ENCODE measurements around the gene TXNDC17.
"Not testable (repeated sequence)": the region's sequence is repeated elsewhere in the genome, so short reads cannot be mapped to it uniquely, and the experiment has no call there.

The TXNDC17 gene

GRCh38 chr17:6638046-6638908 is 2.6 kb upstream of the TXNDC17 start:
- DNase-seq: no peak

- no peak for DNase-seq
These were observed 1.8 kb upstream of the TXNDC17 start for GRCh38 chr17:6639014-6639585.

GRCh38 chr17:6639586-6640535 is 999 bp upstream of the TXNDC17 start:
- DNase-seq: peak in 1 of 2 experiments; percentile 13

- peak; percentile 8 to 41 for DNase-seq
These were observed 495 bp downstream of the TXNDC17 start for GRCh38 chr17:6641247-6641863.

GRCh38 chr17:6642592-6642991 is 1.7 kb downstream of the TXNDC17 start:
- DNase-seq: no peak

- DNase-seq: no peak
These were observed 2.7 kb downstream of the TXNDC17 start for GRCh38 chr17:6643451-6644125.

GRCh38 chr17:6648181-6648580 is 7.3 kb downstream of the TXNDC17 start:
- peak; percentile 11 to 48 for DNase-seq

GRCh38 chr17:6651354-6651918 is 10.6 kb downstream of the TXNDC17 start, which contains the start of the genes C17orf100 and MED31:
C17orf100 (plus strand) TSS chr17:6651762; CDS start chr17:6651914, 152 bp downstream.
MED31 (minus strand) TSS chr17:6651605; CDS start chr17:6651528, 77 bp downstream.
- DNase-seq: peak; percentile 70 to 75

GRCh38 chr17:6651919-6652452 is 11.1 kb downstream of the TXNDC17 start:
- DNase-seq: no peak

GRCh38 chr17:6654841-6655731 is 14.2 kb downstream of the TXNDC17 start:
- DNase-seq: no peak

GRCh38 chr17:6655732-6656361 is 15.0 kb downstream of the TXNDC17 start:
- not testable (repeated sequence) for DNase-seq

GRCh38 chr17:6656797-6657632 is 16.2 kb downstream of the TXNDC17 start:
- not testable (repeated sequence) for DNase-seq

GRCh38 chr17:6657633-6658287 is 16.9 kb downstream of the TXNDC17 start:
- DNase-seq: no peak

GRCh38 chr17:6658411-6658810 is 17.6 kb downstream of the TXNDC17 start:
- not testable (repeated sequence) for DNase-seq

GRCh38 chr17:6660101-6660500 is 19.2 kb downstream of the TXNDC17 start:
- peak; percentile 19 to 23 for DNase-seq

- DNase-seq: peak; percentile 58 to 75
These were observed 20.1 kb downstream of the TXNDC17 start for GRCh38 chr17:6660805-6661463.

GRCh38 chr17:6661464-6661848 is 20.6 kb downstream of the TXNDC17 start:
- DNase-seq: peak in 1 of 2 experiments; percentile 23

Measured in Kasumi-1 (cell line).